Measurements from ENCODE around the gene GJB6. TPM values are rescaled to one million over a fixed set of nuclear protein-coding genes. Genes with fewer than 3 reads are reported as not detected.
A peak's percentile ranks its signal among the peaks of the same experiment; 100 is the strongest.
"Not testable (repeated sequence)": the region's sequence is repeated elsewhere in the genome, so short reads cannot be mapped to it uniquely, and the experiment has no call there.

GJB6 gene
- not detected in 2 replicates for total RNA-seq (2014; rRNA removed; shearing (Covaris generic))

DNA sequence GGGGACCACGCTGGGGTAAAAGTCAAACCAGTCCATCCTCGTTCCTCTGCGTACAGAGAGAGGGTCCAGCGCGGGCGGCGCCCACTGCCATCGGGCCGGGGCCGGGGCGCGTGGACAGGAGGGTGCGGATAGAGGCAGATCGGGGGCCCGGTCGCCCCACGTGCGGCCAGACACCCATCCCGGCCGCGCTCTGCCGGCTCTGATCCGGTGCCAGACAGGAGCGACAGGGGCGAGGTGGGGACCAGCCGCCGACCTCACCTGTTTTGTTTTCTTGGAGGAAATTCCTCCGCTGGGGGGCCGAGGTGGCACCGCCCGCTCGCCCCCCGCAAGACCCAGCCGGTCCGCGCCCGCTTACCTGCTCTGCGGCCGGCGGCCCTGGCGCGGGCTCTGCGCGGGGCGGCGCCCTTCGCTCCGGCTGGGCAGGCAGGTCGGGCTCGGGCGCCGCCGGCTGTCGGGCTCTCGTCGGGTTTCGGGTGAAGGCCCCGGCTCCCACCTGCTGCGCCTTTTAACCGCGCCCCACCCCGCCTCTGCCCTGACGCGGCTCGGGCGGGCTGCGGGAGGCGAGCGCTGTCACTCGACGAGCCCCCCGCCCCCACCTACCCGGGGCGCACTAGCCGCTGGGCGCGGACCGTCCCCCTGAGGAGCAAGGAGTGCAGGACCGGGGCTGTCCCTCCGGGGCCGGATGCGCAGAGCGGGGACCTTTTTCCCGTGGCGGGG is at the start of gene GJB6:
Gene GJB6, minus strand, starts transcription at position 481 of the 717 bp plus-strand sequence. CDS start 8,839 bp downstream, outside the sequence.
- no peak for DNase-seq (ENCODE audit: low read depth)

DNA sequence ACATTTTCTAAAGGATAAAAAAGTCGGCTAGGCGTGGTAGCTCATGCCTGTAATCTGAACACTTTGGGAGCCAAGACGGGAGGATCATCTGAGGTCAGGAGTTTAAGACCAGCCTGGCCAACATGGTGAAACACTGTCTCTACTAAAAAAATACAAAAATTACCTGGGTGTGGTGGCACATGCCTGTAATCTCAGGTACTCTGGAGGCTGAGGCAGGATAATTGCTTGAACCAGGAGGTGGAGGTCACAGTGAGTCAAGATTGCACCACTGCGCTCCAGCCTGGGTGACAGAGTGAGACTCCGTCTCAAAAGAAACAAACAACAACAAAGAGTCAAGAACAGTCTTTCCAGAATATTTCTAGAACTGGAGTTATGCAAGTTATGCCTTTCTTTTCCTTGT is 44.8 kb upstream of the GJB6 start:
- not testable (repeated sequence) for DNase-seq (ENCODE audit: low read depth)

DNA sequence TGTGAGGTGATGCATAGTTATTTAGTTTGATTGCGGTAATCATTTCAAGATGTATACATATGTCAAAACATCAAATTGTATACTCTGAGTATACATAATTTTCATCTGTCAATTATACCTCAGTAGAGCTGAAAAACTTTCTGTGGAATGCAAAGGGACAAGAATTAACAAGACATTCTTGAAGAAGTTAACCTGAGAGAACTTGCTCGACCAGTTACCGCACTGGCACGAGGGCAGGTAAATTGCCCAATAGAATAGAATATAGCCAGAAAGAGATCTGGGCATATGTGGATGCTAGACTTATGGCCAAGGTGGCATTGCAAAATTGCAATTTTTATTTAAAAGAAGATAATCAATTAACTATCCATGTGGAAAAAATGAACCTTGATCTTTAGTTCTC is 42.3 kb upstream of the GJB6 start:
- DNase-seq (ENCODE audit: low read depth) = no peak

DNA sequence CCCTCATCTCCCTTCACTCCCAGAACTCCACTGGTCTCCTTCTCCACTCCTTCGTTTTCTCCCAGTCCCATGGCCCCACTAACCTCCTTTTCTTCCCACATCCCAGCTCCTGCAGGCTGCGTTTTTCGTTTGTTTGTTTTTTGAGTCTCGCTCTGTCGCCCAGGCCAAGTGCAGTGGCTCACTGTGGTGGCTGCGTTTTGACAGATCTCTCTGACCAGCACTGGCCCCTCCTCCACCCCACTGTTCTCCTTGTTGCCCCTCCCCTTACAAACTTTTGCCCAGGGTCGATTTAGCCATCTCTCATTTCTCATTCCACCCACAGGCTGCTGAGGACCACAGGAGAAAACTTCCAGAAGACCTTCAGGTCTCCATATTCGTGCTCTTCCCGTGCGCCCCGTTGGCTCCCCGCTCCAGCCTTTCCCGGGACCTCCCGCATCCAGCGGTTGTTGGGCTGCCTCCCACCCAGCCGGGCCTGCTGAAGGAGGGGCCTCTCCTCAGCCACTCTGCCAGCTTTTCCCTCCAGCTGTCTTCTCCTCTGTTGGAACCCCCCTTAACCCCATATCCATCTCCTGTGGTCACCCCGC is 40.6 kb upstream of the GJB6 start:
- no peak for DNase-seq (ENCODE audit: low read depth)

DNA sequence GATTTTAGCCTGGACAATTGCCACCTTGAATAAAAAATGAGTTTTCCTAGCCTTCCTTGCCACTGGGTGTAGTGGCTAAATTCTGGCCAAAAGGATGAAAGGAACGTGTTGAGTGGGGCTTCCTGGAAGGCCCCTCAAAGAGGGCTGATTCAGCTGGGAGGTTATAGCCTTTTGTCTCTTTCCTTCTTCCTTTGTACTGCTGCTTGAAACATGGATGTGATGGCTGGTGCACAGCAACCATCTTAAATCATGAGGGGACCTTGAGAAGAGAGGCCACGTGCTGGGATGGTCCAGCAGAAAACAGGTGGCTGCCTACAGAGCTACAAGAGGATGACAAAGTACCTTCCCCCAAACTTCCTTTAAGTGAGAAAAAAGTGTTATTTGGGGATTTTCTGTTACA is 40.0 kb upstream of the GJB6 start:
- no peak for DNase-seq (ENCODE audit: low read depth)

DNA sequence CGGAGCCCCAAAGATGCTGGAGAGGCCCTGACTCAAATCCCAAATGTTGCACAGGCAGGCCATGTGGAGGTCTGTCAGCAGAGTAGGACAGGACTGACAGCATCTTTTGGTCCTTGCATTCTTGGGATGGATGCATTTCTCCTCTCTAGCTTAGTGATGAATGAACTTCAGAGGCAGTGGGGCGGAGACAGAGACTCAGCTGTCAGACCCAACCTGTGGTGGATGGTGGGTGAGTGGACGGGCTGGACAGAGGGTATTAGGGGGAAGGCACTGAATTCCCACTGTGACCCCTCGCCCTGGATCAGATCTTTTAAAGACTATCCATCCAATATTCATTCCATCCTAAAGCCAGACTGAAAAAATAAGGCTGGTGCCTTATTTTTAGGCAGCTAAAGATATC is 39.3 kb upstream of the GJB6 start:
- no peak for DNase-seq (ENCODE audit: low read depth)

DNA sequence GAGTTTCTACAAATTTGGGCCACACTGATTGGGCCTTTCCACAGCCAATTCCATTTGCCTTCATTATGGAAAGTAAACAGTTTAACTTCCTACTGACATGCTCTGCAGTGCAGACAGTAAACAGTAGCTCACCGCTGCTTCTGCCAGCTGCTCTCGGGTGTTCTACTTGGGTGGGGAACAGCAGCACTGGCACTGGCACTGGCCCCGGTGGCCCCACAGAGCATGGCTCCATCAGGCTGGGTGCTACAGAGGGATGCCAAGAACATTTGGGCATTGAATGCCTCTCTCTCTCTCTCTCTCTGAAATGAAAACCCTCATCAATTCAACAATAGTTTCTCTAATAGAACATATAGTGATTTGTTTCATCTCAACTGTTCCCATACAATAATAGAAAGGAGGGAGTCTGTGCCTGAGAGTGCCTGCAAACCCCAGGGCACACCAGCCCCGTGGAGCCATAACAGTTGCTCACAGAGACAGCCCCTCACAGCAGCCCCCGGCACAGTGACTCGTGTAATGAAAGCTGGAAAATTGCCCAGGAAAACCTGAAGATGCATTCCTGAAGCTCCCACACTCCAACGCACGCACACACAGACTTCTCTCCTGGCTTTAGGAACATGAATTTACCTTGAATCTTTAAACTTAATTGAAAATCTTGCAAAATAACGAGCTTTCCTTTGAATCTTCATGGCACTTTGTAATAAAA is 38.2 kb upstream of the GJB6 start:
- peak; percentile 18 for DNase-seq (ENCODE audit: low read depth)

DNA sequence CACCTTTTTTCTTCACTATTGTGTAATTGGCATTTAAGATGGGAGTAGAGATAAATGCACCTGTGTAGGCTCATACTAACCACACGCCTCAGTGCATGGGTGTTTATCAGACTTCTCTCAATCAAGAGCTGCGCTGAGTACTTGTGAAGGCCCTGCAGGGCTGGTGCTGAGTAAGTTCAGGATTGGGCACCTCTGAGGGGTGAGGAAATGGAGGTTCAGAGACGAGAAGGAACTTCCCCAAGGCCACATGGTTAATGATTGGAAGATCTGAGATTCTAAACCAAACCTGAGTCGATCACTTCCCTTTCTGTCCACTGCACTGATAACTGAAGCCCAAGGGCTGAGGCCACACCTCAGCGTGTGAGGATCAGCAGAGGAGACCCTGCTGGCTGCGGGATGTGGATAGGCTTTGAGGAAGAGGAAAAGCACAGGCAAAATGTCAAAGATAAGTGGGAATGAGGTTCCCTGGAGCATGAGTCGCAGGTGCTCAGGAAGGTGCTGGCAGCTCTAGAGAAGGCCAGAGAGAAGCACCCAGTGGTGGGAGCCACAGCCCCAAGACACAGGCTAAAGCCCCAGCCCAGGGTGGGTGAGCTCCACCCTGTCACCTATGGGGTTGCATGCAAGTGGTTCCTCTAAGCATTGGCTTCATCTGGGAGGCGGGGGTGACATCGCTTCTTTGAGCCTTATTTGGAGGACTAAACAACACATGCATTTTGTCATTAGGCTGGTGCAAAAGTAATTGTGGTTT is 32.3 kb upstream of the GJB6 start:
- DNase-seq (ENCODE audit: low read depth) = no peak

DNA sequence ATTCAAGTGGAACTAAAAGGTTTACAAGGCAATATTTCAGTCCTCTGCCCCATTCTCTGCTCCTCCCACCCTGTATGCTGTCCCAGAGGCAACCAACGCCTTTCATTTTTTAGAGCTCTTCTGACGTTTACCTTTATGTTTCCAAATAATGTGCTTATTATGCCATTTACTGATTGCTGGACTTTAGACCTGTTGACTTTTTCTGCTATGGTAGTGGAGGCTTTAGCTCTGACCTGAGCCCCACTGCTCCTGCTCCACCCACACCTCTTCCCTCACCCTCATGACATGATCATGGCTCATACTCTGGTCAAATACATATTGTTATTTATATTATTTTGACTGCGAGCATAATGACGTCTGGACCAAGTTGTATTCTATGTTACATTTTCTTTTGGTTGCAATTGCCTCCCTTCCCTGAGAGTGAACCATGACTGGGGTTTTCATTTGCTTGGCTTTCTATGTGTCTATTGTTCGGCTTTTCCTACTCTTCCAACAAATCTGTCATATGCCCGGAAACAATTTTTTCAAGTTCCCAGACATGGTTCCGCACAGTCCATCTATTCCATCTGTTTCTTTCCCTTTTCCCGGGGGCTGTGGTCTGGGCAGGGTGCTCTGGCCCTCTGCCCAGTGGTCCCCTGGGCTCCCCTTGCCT is 31.4 kb upstream of the GJB6 start:
- no peak for DNase-seq (ENCODE audit: low read depth)

DNA sequence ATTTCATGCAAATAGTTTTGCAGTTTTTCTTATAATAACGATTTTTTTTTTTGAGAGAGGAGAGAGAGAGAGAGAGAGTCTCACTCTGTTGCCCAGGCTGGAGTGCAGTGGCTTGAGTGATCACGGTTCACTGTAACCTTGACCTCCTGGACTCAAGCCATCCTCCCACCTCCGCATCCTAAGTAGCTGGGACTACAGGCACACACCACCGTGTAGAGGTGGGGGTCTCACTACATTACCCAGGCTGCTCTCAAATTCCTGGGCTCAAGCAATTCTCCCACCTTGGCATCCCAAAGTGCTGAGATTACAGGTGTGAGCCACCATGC is 26.8 kb upstream of the GJB6 start:
- no peak for DNase-seq (ENCODE audit: low read depth)

DNA sequence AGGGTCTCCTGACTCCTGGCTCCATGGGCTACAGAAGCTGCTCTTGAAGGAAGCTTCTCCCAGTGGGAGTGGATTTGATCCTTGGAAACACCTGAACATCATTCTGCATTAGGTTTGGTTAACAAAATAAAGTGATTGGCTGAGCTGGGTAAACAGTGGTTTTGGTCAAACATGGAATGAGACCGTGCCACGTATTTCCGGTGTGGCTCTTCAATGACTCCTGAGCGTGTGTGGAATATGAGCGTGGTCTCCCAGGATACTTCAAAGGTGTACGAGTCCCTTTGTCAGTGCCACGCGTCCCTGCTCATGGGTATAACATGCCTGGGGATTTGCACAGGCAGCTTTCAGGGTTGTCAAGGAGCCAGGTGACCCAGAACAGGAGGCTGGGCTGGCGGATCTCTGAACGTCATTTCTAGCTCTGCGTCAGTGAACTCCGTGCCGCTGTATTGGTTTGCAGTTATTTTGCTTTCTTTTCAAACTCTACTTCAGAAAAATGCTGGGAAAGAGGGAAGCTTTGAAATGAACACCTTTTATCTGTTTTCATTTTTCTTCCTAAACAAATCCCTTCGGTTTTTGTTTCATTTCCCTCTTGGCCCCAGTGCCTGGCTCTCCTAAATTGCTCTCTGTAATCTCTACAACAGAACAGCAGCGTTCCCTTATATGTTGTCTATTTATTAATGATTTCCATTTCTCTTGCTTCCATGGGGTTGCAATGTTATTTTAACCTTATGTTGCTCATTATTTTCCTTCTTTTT is 26.3 kb upstream of the GJB6 start:
- DNase-seq (ENCODE audit: low read depth) = no peak

DNA sequence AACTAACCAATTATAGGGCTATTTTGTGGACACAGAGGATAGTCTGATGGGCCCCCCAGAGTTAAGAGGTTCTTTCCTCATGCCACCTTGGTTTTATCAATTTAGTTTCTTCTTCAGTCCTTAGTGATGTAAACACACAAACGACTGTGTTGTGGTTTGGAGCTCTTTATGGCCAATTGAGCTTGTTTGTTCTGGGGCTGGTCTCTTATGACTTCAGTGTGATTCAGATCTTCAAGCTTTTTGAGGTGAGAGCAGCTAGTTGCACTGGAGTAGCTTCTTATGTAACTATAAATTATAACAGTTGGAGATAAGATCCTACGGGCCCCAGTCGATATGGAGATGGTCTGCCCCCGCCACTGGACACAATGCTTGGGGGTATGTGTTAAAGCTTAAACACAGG is 22.0 kb upstream of the GJB6 start:
- DNase-seq (ENCODE audit: low read depth) = no peak

DNA sequence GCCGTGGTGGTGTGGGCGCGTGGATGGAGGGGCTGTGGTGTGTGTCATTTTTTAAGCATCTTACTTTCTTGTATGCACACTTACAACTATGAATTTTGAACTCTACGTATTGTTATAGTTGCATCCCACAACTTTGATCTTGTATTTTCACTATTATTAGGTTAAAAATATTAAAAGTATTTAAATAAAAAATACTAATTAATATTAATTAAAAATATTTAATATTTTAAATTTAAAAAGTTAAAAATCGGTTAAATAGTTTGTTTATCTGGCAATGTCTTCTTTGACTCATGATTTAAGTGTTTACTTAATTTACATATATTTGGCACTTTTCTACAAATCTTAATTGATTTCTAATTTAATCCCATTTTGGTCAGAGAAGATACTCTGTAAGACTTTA is 17.8 kb upstream of the GJB6 start:
- no peak for DNase-seq (ENCODE audit: low read depth)

DNA sequence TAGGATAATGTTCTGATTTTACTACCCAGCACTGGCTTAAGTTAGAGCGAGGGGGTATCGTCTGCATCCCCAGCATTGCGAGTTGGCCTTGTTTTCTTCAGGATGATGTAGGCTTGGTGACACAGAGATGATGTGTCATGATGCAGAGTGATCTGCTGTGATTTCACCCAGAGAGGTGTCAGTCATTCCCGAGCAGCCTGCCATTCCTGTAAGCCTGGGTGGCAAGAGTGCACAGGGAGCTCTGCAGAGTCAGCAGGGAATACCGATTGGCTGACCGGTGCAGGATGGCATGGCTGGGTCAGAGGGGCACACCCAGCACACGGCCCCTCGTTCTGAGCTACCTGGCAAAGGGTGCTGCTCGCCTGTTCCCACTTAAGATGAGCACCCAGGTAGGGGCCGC is 15.8 kb upstream of the GJB6 start:
- DNase-seq (ENCODE audit: low read depth) = no peak

DNA sequence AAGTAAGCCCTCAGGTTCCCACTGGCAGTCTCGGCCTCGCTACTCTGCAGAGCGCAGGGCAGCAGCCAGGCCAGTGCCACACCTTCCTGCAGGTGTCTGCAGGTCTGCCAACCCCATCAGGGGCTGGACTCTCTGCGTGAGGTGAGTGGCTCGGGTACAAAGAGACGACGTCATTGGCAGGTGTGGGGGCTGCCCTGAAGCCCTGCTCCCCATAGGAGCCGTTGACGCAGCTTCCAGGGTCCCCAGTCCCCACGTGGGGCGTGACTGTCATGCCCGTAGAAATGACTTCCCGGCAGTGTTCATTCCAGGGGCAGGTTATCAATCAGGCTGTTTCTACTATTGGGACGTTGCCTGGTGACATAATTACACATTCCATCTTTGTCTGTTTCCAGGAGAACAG is 15.3 kb upstream of the GJB6 start:
- DNase-seq (ENCODE audit: low read depth) = no peak

DNA sequence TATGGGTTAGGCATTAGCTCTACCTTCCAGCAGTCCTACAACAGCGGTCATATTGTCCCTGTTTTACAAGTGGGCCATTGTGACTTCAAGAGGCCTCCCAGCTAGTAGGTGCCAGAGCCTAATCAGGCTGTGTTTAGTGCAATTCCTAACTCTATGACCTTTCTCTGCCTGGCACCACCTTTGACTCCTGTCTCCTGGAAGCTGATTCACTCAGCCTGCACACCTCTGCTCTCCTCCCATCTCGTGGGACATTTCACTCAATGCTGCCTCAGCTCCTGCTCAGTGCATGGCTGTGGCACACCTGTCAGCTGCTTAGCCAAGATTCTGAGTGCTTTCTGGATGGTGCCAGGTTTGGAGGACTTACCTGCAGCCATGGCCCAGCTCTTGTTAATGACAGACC is 9.5 kb upstream of the GJB6 start:
- DNase-seq (ENCODE audit: low read depth) = no peak

DNA sequence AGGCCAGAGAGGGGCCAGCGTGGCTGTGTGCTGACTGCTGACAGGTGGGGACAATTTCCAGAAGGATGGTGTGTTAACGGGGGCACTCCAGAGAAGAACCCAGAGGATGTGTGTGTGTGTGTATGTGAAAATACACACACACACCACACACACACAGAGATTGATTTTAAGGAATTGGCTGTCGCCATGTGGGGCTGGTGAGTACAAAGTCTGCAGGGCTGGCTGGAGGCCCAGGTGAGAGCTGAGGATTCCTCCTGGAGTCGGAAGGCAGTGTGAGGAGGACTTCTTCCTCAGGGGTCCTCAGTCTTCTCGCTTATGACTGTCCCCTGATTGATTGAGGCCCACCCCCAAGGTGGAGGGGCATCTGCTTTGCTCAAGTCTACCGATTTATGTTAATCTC is 7.6 kb upstream of the GJB6 start:
- DNase-seq (ENCODE audit: low read depth) = no peak

DNA sequence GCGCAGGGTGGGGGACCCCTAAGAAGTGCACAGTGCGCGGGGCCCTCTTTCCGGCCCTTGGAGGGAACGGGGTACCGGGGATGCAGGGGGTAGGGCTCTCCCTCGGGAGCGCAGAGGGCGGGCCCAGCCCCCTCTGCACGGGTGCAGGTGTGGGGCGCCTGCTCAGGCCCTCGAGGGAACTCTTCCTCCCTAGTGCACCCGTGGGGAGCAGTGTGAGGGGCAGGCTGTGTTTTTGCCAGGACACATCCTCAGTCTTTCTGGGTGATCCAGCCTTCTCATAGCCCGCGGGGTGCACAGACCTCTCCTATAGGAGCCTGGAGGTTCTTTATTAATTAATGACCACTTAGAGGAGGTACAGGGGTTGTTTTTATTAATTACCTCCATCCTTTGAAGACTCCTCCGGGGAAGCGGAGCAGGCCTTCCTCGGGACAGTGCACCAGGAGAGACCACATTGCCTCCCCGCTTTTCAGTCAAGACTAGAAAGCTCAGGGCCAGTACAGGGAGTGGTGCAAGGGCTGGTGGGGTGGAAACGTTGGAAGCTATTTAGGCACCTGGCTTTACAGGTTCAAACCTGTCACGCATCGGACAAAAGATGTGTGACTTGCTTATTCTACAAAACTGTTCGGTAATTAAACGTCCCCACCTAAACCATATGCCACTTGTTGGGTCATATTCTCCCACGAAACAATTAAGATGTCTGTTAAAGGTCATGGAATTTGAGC is 598 bp upstream of the GJB6 start:
- DNase-seq (ENCODE audit: low read depth) = no peak

DNA sequence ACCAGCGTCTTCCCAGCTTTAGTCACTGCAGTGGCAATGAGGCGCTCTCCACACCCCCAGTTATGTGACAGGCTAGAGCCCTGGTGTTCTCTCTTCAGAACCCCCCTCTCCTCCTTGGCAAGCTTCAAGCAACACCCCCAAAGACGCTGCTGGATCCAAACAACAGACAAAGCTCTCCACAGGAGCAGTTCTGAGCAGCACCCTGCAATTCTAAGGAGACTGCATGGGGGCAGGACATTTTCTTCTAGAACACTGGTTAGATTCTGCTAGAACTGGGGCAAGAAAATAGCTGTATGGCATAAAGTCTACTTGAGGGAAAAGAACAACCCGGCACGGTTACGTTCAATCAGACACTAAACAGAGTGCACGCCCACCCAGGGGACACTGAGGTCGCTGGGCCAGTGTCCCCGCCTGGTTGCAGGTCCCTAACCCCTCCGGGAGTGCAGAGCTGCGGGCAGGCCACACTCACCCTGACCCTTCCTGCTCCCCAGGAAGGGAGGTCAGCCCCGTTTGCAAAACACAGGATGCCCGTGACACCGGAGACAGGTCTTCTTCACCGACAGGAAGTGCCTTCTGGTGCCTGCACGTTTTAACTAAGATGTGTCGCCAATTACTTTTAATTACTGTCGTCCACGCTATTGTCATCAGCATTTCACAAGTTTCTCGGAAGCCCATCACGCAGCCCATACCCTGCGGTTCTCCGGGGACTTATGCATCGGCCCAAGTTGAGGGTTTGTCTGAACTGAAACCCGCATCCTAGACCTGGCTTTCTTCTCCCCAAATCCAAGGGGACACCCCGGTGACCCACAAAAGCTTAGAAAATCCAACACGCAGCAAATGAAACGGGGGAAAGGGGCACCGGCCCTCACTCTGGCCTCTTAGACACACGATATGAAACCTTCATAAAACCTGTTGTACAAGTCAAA is 943 bp downstream of the GJB6 start:
- DNase-seq (ENCODE audit: low read depth) = no peak

DNA sequence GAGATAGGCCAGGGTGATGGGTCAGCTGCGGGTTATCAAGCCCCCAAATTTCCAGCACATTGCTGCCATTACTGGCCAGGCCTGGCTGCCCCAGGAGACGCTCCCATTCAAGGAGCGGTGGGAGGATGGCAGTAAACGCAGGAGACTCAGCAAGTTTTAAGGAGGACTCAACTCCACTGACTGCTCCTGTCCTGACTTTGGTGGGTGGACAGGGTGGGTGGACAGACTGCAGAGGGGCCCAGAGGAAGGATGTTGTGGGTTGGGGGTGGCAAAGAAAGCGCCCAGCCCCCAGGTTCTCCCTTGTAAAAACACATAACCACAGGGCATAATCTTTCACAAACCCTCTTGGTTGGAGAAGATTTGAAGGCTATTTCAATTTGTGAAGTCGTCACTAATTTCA is 4.4 kb downstream of the GJB6 start:
- no peak for DNase-seq (ENCODE audit: low read depth)
